Endodermal cell (in vitro differentiated cells): Measurements from ENCODE around the gene WASF2. TPM values are rescaled to one million over a fixed set of nuclear protein-coding genes. Genes with fewer than 3 reads are reported as not detected.
A peak's percentile ranks its signal among the peaks of the same experiment; 100 is the strongest.
"Not testable (repeated sequence)": the region's sequence is repeated elsewhere in the genome, so short reads cannot be mapped to it uniquely, and the experiment has no call there.

Source experiments
- DNase-seq: peaks from one replicate; pipeline ENCODE4 v3.0.0-alpha.2; 2017
- H3K27ac ChIP-seq: 2 replicates; pipeline ENCODE4 v1.5.1; 2013; ENCODE audit warnings: mild to moderate bottlenecking, low read depth, low read length, moderate library complexity
- H3K27me3 ChIP-seq: 2 replicates; pipeline ENCODE4 v1.6.1; 2013; ENCODE audit warnings: mild to moderate bottlenecking, low read length, moderate library complexity; ENCODE audit not compliant: insufficient read depth, control insufficient read depth, poor library complexity, severe bottlenecking
- H3K36me3 ChIP-seq: 2 replicates; pipeline ENCODE4 v1.7.0; 2013; ENCODE audit warnings: mild to moderate bottlenecking, low read length, moderate library complexity; ENCODE audit not compliant: control insufficient read depth, insufficient read depth
- H3K4me1 ChIP-seq: one replicate; pipeline ENCODE4 v1.7.0; 2013; ENCODE audit warnings: low read length; ENCODE audit not compliant: control insufficient read depth, insufficient read depth
- H3K4me3 ChIP-seq: 2 replicates; pipeline ENCODE4 v1.5.1; 2013; ENCODE audit warnings: mild to moderate bottlenecking, low read length, moderate library complexity
- H3K9ac ChIP-seq: 2 replicates; pipeline ENCODE4 v1.6.1; 2013; ENCODE audit warnings: mild to moderate bottlenecking, low read length, moderate library complexity; ENCODE audit not compliant: poor library complexity, severe bottlenecking; ENCODE audit errors: extremely low read depth
- H3K9me3 ChIP-seq: 2 replicates; pipeline ENCODE4 v1.6.1; 2013; ENCODE audit warnings: mild to moderate bottlenecking, low read length, moderate library complexity; ENCODE audit not compliant: control insufficient read depth
- H3K27ac Mint-ChIP-seq: 2 replicates; pipeline ENCODE4 v1.8.0; 2020; ENCODE audit warnings: mixed read lengths
- H3K27me3 Mint-ChIP-seq: 2 replicates; pipeline ENCODE4 v1.8.0; 2021; ENCODE audit warnings: mild to moderate bottlenecking, mixed read lengths; ENCODE audit not compliant: insufficient read depth
- H3K36me3 Mint-ChIP-seq: 2 replicates; pipeline ENCODE4 v1.8.0; 2020; ENCODE audit warnings: low read depth, mixed read lengths
- H3K4me1 Mint-ChIP-seq: 2 replicates; pipeline ENCODE4 v1.8.0; 2020; ENCODE audit warnings: mixed read lengths
- H3K4me3 Mint-ChIP-seq: 2 replicates; pipeline ENCODE4 v1.8.0; 2020; ENCODE audit warnings: mild to moderate bottlenecking, moderate library complexity, mixed read lengths
- H3K9me3 Mint-ChIP-seq: 2 replicates; pipeline ENCODE4 v1.8.0; 2020; ENCODE audit warnings: mild to moderate bottlenecking, mixed read lengths
- WGBS, 2 experiments: methylation state at CpG; one replicate each; pipeline versions ENCODE4 v1.1.5 to v1.1.7; 2013; ENCODE audit warnings: missing lambda C conversion rate in 2 of 2, mixed read lengths in 1 of 2; ENCODE audit not compliant: insufficient coverage in 1 of 2, insufficient read length in 1 of 2; 5-methylcytosine and 5-hydroxymethylcytosine counted together
- total RNA-seq, 2 donors: library from RNA; stranded (reverse); fragmentation: NEBNext Ultra II Directional in 1 of 2; extraction: Animal tissue kit (Norgen Biotek cat#: 25700) in 1 of 2; gene quantifications; 2 replicates in 1 of 2; 3 replicates in 1 of 2; pipeline ENCODE4 v1.2.1, GENCODE V29; 2021
- TF ChIP-seq, protein P1 (sequence below): fragments of 200-600 bp; sonication (generic); conservative IDR thresholded peaks from 2 replicates; pipeline ENCODE4 v1.5.0; 2021; ENCODE audit warnings: antibody characterized with exemption, mild to moderate bottlenecking

Gene WASF2
- total RNA-seq, 2 donors from 2014 or later, result 90.0 to 98.8 TPM

DNA sequence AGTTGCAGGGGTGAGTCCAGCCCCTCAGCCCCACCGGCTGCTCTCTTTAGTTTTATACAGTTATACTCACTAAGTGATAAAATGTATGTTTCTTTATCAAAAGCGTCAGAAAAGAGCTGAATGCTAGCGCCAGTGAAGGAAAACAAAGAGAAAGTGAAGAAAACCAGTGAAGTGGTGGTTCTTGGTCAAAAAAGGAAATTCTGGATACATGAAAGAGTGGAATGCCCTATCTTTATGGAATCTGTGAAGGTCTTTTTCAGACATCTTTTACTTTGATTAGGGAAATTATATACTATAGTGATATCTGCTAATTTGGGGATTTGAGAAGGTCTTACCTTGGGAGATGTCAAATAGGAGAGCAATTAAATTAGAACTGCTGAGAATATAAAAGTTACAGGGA, 56.3 kb downstream of the WASF2 start:
- no peak overlapping the region for H3K4me3 ChIP-seq
- Mint-ChIP-seq H3K36me3 (no peaks in the 10 kb centered on the region), H3K4me3 (no peak overlapping the region), H3K9me3 (no peaks in the 10 kb centered on the region), H3K27me3 (no peaks in the 10 kb centered on the region), H3K4me1 (peaks cover 60% of the 10 kb centered on the region), H3K27ac (no peak overlapping the region)
- TF ChIP-seq, protein P1, sequence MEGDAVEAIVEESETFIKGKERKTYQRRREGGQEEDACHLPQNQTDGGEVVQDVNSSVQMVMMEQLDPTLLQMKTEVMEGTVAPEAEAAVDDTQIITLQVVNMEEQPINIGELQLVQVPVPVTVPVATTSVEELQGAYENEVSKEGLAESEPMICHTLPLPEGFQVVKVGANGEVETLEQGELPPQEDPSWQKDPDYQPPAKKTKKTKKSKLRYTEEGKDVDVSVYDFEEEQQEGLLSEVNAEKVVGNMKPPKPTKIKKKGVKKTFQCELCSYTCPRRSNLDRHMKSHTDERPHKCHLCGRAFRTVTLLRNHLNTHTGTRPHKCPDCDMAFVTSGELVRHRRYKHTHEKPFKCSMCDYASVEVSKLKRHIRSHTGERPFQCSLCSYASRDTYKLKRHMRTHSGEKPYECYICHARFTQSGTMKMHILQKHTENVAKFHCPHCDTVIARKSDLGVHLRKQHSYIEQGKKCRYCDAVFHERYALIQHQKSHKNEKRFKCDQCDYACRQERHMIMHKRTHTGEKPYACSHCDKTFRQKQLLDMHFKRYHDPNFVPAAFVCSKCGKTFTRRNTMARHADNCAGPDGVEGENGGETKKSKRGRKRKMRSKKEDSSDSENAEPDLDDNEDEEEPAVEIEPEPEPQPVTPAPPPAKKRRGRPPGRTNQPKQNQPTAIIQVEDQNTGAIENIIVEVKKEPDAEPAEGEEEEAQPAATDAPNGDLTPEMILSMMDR, result no peak
- no peaks in the 10 kb centered on the region for H3K27me3 ChIP-seq
- no peak overlapping the region for H3K9ac ChIP-seq
- no peak for DNase-seq
- peaks cover 18% of the 10 kb centered on the region for H3K4me1 ChIP-seq
- H3K36me3 ChIP-seq, result no peaks in the 10 kb centered on the region
- 97 to 100% methylated on average over 2 to 3 of the region's 3 CpGs for WGBS, 2 experiments
- no peaks in the 10 kb centered on the region for H3K9me3 ChIP-seq
- H3K27ac ChIP-seq, result no peak overlapping the region

- not testable (repeated sequence) for H3K27ac ChIP-seq, H3K27me3 ChIP-seq, H3K27ac Mint-ChIP-seq, H3K36me3 ChIP-seq, H3K27me3 Mint-ChIP-seq, H3K4me3 ChIP-seq, H3K4me3 Mint-ChIP-seq, H3K9me3 Mint-ChIP-seq, H3K9ac ChIP-seq, DNase-seq, H3K36me3 Mint-ChIP-seq, H3K9me3 ChIP-seq
- WGBS, 2 experiments, result no CpG with 5 or more reads among the region's 1 CpG
- peaks cover 27% of the 10 kb centered on the region for H3K4me1 ChIP-seq
- H3K4me1 Mint-ChIP-seq, result peaks cover 62% of the 10 kb centered on the region
Observed at GRCh38 chr1:27432725-27433124, 57.2 kb downstream of the WASF2 start.

- Mint-ChIP-seq H3K27ac (peak overlapping the region; percentile 59), H3K4me3 (no peak overlapping the region), H3K4me1 (peaks cover 60% of the 10 kb centered on the region), H3K27me3 (no peaks in the 10 kb centered on the region), H3K36me3 (peaks cover 5% of the 10 kb centered on the region), H3K9me3 (no peaks in the 10 kb centered on the region)
- no peak overlapping the region for H3K4me3 ChIP-seq
- peaks cover 5% of the 10 kb centered on the region for H3K36me3 ChIP-seq
- 49% methylated on average over 2 of the region's 2 CpGs; no CpG with 5 or more reads in 1 of the 2 experiments for WGBS, 2 experiments
- peaks cover 27% of the 10 kb centered on the region for H3K4me1 ChIP-seq
- H3K9me3 ChIP-seq, result no peaks in the 10 kb centered on the region
- no peaks in the 10 kb centered on the region for H3K27me3 ChIP-seq
- TF ChIP-seq, protein P1, result no peak
- DNase-seq, result no peak
- H3K9ac ChIP-seq, result no peak overlapping the region
- H3K27ac ChIP-seq, result peak overlapping the region; percentile 20
Observed at GRCh38 chr1:27431601-27431940, 58.4 kb downstream of the WASF2 start.

- H3K9ac ChIP-seq, result no peak overlapping the region
- H3K27ac ChIP-seq, result no peak overlapping the region
- no peaks in the 10 kb centered on the region for H3K27me3 ChIP-seq
- no peaks in the 10 kb centered on the region for H3K9me3 ChIP-seq
- Mint-ChIP-seq H3K27ac (peak overlapping the region; percentile 59), H3K9me3 (no peaks in the 10 kb centered on the region), H3K36me3 (peaks cover 9% of the 10 kb centered on the region), H3K4me1 (peaks cover 57% of the 10 kb centered on the region), H3K27me3 (no peaks in the 10 kb centered on the region), H3K4me3 (no peak overlapping the region)
- TF ChIP-seq, protein P1, result no peak
- 82 to 88% methylated on average over 1 of the region's 1 CpG for WGBS, 2 experiments
- peaks cover 27% of the 10 kb centered on the region for H3K4me1 ChIP-seq
- H3K36me3 ChIP-seq, result peaks cover 10% of the 10 kb centered on the region
- H3K4me3 ChIP-seq, result no peak overlapping the region
- no peak for DNase-seq
Observed at GRCh38 chr1:27430903-27431600, 58.9 kb downstream of the WASF2 start.
